Measurements from ENCODE around the gene TRIM44. TPM values are rescaled to one million over a fixed set of nuclear protein-coding genes. Genes with fewer than 3 reads are reported as not detected.

Gene TRIM44
- total and polyA plus RNA-seq, 2 donors (not counting 3 experiments of a cell fraction or from before 2014, with no cell fraction given): 31.7 to 72.0 TPM

GRCh38 chr11:35617316-35617686, 45.3 kb upstream of the TRIM44 start:
- Histone ChIP-seq H3K36me3 (ENCODE audit: control insufficient read depth in 2 of 2, extremely low read depth in 1 of 2, insufficient read depth in 2 of 2, low read length in 2 of 2) (no peaks in the 10 kb centered on the region), H3K9ac (replicated peaks; ENCODE audit: extremely low read depth, insufficient read depth, low read length) (no peak overlapping the region), H3K27me3 (ENCODE audit: control insufficient read depth in 2 of 2, insufficient read depth in 2 of 2, low read length in 2 of 2) (peaks cover 3 to 20% of the 10 kb centered on the region in 2 experiments), H2AFZ (ENCODE audit: low read depth, low read length) (peak overlapping the region; percentile 72), H3K9me1 (replicated peaks; ENCODE audit: control insufficient read depth, extremely low read depth, insufficient read depth, low read length) (no peaks in the 10 kb centered on the region), H3K79me2 (ENCODE audit: control insufficient read depth, insufficient read depth, low read length) (peaks cover 21% of the 10 kb centered on the region), H4K20me1 (replicated peaks; ENCODE audit: control insufficient read depth, extremely low read depth, insufficient read depth, low read length) (no peaks in the 10 kb centered on the region), H3K9me3 (replicated peaks; ENCODE audit: control insufficient read depth, insufficient read depth, low read length) (no peaks in the 10 kb centered on the region), H3K27ac (ENCODE audit: insufficient read depth, low read depth, low read length) (peak overlapping the region; percentile 92), H3K4me2 (ENCODE audit: insufficient read depth, low read length) (peak overlapping the region; percentile 71), H3K4me3 (replicated peaks in 1 of 3; ENCODE audit: insufficient read depth in 1 of 3, low read depth in 1 of 3, low read length in 3 of 3) (peak overlapping the region in 1 of 3 experiments; percentile 21), H3K4me1 (ENCODE audit: control insufficient read depth, extremely low read depth, insufficient read depth, low read length) (peaks cover 27% of the 10 kb centered on the region)
- POLR2A ChIA-PET: no interaction called here
- FAIRE-seq (no peak), DNase-seq (ENCODE audit: low read depth, low spot score) (no peak)
- TF ChIP-seq POLR2A (IDR thresholded peaks at IDR 0.05; ENCODE audit: low read depth, low read length) (no peak), MAX (IDR thresholded peaks at IDR 0.05; ENCODE audit: insufficient read depth, insufficient read length) (no peak), FOS (IDR thresholded peaks at IDR 0.05; ENCODE audit: borderline replicate concordance, insufficient read depth, low read length) (no peak), EZH2 (IDR thresholded peaks at IDR 0.05; ENCODE audit: borderline replicate concordance, low read depth, low read length, severe bottlenecking) (no peak), GATA2 (IDR thresholded peaks at IDR 0.05; ENCODE audit: insufficient read depth, insufficient read length, low read depth, low read length) (no peak), CTCF (IDR thresholded peaks at IDR 0.05; ENCODE audit: extremely low read depth in 1 of 2, insufficient read depth in 1 of 2, low read depth in 1 of 2, low read length in 2 of 2) (no peak), MYC (IDR thresholded peaks at IDR 0.05; ENCODE audit: low read depth, low read length) (no peak), JUN (IDR thresholded peaks at IDR 0.05; ENCODE audit: borderline replicate concordance, insufficient read depth, insufficient read length, low read depth) (no peak), POLR2AphosphoS5 (IDR thresholded peaks at IDR 0.05; ENCODE audit: insufficient read depth, low read depth, low read length) (no peak)
- intact Hi-C loops (cut with micrococcal nuclease) (loop anchor here (2.0 to 5.0 kb wide), 4 partner anchors 95 to 860 kb away; partner anchors contain the start of gene LDLRAD3), dilution Hi-C loops (cut with MboI; ENCODE audit: extremely low pct_ligation_motif_present, low sequenced_read_pairs) (loop anchor here (25.0 kb wide), 1 partner anchor 645 kb away; no protein-coding TSS in a partner anchor)
- CTCF ChIA-PET: interaction anchor here (0.9 to 4.8 kb wide), 9 partner anchors 44 to 649 kb away, joined by 3 to 152 read pairs (median 8); no protein-coding TSS in a partner anchor
- no TSS peak for BruUV-seq (replicated peaks)
